ENCODE measurements around the gene FOXI1.

FOXI1 gene

GRCh38 chr5:170115925-170116324 lies 10.2 kb downstream of the FOXI1 start (continued):
- TF ChIP-seq ZNF776 (tag by site-specific recombination; IDR thresholded peaks at IDR 0.05; ENCODE audit: borderline replicate concordance) (no peak), ZNF513 (tag by site-specific recombination; IDR thresholded peaks at IDR 0.05) (no peak)

- POLR2A ChIA-PET = no interaction called here
- Histone ChIP-seq H3K4me3 (ENCODE audit: low read depth, low read length) (no peak overlapping the region), H3K36me3 (ENCODE audit: control insufficient read depth in 2 of 2, insufficient read depth in 1 of 2, low read length in 2 of 2) (no peaks in the 10 kb centered on the region), H3K27ac (ENCODE audit: extremely low read depth, low read depth, low read length) (no peak overlapping the region), H3K9me3 (ENCODE audit: control insufficient read depth, insufficient read depth, low read depth, low read length) (no peaks in the 10 kb centered on the region), H3K4me1 (ENCODE audit: control insufficient read depth, insufficient read depth, low read length) (no peaks in the 10 kb centered on the region)
- TF ChIP-seq ZNF692 (tag by site-specific recombination; IDR thresholded peaks at IDR 0.05) (no peak), SP3 (tag by site-specific recombination; IDR thresholded peaks at IDR 0.05) (no peak), ZNF266 (tag by site-specific recombination; IDR thresholded peaks at IDR 0.05; ENCODE audit: low read depth) (no peak), ZNF560 (tag by site-specific recombination; IDR thresholded peaks at IDR 0.05; ENCODE audit: borderline replicate concordance) (no peak), ZNF580 (tag by site-specific recombination; IDR thresholded peaks at IDR 0.05) (no peak), ZNF16 (tag by site-specific recombination; IDR thresholded peaks at IDR 0.05; ENCODE audit: low read depth) (no peak), ZNF624 (tag by site-specific recombination; IDR thresholded peaks at IDR 0.05) (no peak), ZNF146 (tag by site-specific recombination; IDR thresholded peaks at IDR 0.05) (no peak), GLI4 (tag by site-specific recombination; IDR thresholded peaks at IDR 0.05) (no peak), ZNF792 (tag by site-specific recombination; IDR thresholded peaks at IDR 0.05) (no peak), PRDM2 (tag by site-specific recombination; IDR thresholded peaks at IDR 0.05; ENCODE audit: borderline replicate concordance) (no peak), ZNF596 (tag by site-specific recombination; IDR thresholded peaks at IDR 0.05) (no peak), ZNF169 (tag by site-specific recombination; IDR thresholded peaks at IDR 0.05) (no peak), ZNF521 (tag by site-specific recombination; IDR thresholded peaks at IDR 0.05) (no peak), TRIM28 (IDR thresholded peaks at IDR 0.05; ENCODE audit: borderline replicate concordance, low read length) (no peak), ZNF571 (tag by site-specific recombination; IDR thresholded peaks at IDR 0.05) (no peak), ZNF311 (tag by site-specific recombination; IDR thresholded peaks at IDR 0.05; ENCODE audit: borderline replicate concordance) (no peak), ZNF549 (tag by site-specific recombination; IDR thresholded peaks at IDR 0.05) (no peak), MYNN (tag by site-specific recombination; IDR thresholded peaks at IDR 0.05; ENCODE audit: borderline replicate concordance) (no peak), ZNF660 (tag by site-specific recombination; IDR thresholded peaks at IDR 0.05) (no peak)
- CTCF ChIA-PET = interaction anchor here (1.1 to 1.6 kb wide), 2 partner anchors 17 to 66 kb away, joined by 5 to 8 read pairs; no protein-coding TSS in a partner anchor
Measured at GRCh38 chr5:170117736-170118135, 12.0 kb downstream of the FOXI1 start.

Measured in HEK293 (cell line).